Cardiac muscle cell (in vitro differentiated cells and primary cell): ENCODE measurements around the gene PTH2. TPM values are rescaled to one million over a fixed set of nuclear protein-coding genes. Genes with fewer than 3 reads are reported as not detected.

ENCODE experiments used
- DNase-seq, 2 donors: peaks; one replicate each; pipeline versions ENCODE4 v3.0.0 to v3.0.0-alpha.2; 2010 to 2017; ENCODE audit warnings: low read depth in 1 of 2, low spot score in 1 of 2
- H3K27ac ChIP-seq: fragments of 200-600 bp; sonication (generic); 2 replicates; pipeline ENCODE4 v1.5.1; 2016
- H3K27me3 ChIP-seq: fragments of 200-600 bp; sonication (generic); 2 replicates; pipeline ENCODE4 v1.6.0; 2016; ENCODE audit warnings: control low read depth
- H3K36me3 ChIP-seq: fragments of 200-600 bp; sonication (generic); 2 replicates; pipeline ENCODE4 v1.5.1; 2016; ENCODE audit warnings: control low read depth
- H3K4me1 ChIP-seq: fragments of 200-600 bp; sonication (generic); 2 replicates; pipeline ENCODE4 v1.8.1; 2017; ENCODE audit warnings: low read depth, mild to moderate bottlenecking, mixed run types
- H3K4me3 ChIP-seq: fragments of 200-600 bp; sonication (generic); 2 replicates; pipeline ENCODE4 v1.5.1; 2016; ENCODE audit warnings: mild to moderate bottlenecking
- H3K9me3 ChIP-seq: fragments of 200-600 bp; sonication (generic); 2 replicates; pipeline ENCODE4 v1.5.1; 2017; ENCODE audit warnings: low read depth, mild to moderate bottlenecking, control low read depth
- CTCF ChIP-seq: IDR thresholded peaks from 2 replicates; pipeline ENCODE4 v1.5.1; 2012; ENCODE audit warnings: low read depth, mild to moderate bottlenecking, low read length
- polyA plus RNA-seq: library from polyadenylated mRNA; unstranded; fragments of >200 nt; fragmentation: Nextera tagmentation; extraction: Ambion mirVana; gene quantifications from 2 replicates; pipeline ENCODE4 v1.2.1, GENCODE V29; 2016
- total RNA-seq: library from RNA; depleted of rRNA; stranded (reverse); fragments of >200 nt; gene quantifications from 2 replicates; pipeline ENCODE4 v1.2.3, GENCODE V29; 2016

The PTH2 gene
- total and polyA plus RNA-seq, 2 experiments from 2014 or later, result 6.2 to 10.0 TPM

- no peak for TF ChIP-seq CTCF
- Histone ChIP-seq H3K4me1 (peaks cover 15% of the 10 kb centered on the region), H3K27ac (peak overlapping the region; percentile 90), H3K4me3 (no peak overlapping the region), H3K27me3 (no peaks in the 10 kb centered on the region), H3K9me3 (no peaks in the 10 kb centered on the region), H3K36me3 (no peaks in the 10 kb centered on the region)
- DNase-seq, result peak in 1 of 2 donors; percentile 84
These were observed 19.6 kb downstream of the PTH2 start for GRCh38 chr19:49403404-49404187.

GRCh38 chr19:49400029-49400428 is 23.2 kb downstream of the PTH2 start:
- Histone ChIP-seq H3K4me1 (peaks cover 15% of the 10 kb centered on the region), H3K36me3 (no peaks in the 10 kb centered on the region), H3K4me3 (no peak overlapping the region), H3K27me3 (no peaks in the 10 kb centered on the region), H3K27ac (no peak overlapping the region), H3K9me3 (no peaks in the 10 kb centered on the region)
- TF ChIP-seq CTCF, result no peak
- DNase-seq, result peak in 1 of 2 donors; percentile 36

- H3K27ac ChIP-seq, result no peak overlapping the region
- H3K4me1 ChIP-seq, result peaks cover 12% of the 10 kb centered on the region
- no peak for TF ChIP-seq CTCF
- H3K4me3 ChIP-seq, result no peak overlapping the region
- H3K9me3 ChIP-seq, result no peaks in the 10 kb centered on the region
- H3K36me3 ChIP-seq, result no peaks in the 10 kb centered on the region
- no peaks in the 10 kb centered on the region for H3K27me3 ChIP-seq
- DNase-seq, result no peak
These were observed 24.3 kb downstream of the PTH2 start for GRCh38 chr19:49398931-49399330.

- peaks cover 7% of the 10 kb centered on the region for H3K4me1 ChIP-seq
- no peak for DNase-seq
- no peaks in the 10 kb centered on the region for H3K36me3 ChIP-seq
- no peak overlapping the region for H3K4me3 ChIP-seq
- H3K27me3 ChIP-seq, result no peaks in the 10 kb centered on the region
- H3K9me3 ChIP-seq, result no peaks in the 10 kb centered on the region
- no peak overlapping the region for H3K27ac ChIP-seq
- TF ChIP-seq CTCF, result no peak
These were observed 25.1 kb downstream of the PTH2 start for GRCh38 chr19:49398001-49398615.

- Histone ChIP-seq H3K27ac (no peak overlapping the region), H3K4me1 (no peaks in the 10 kb centered on the region), H3K9me3 (no peaks in the 10 kb centered on the region), H3K27me3 (no peaks in the 10 kb centered on the region), H3K4me3 (no peak overlapping the region), H3K36me3 (no peaks in the 10 kb centered on the region)
- no peak for DNase-seq
- TF ChIP-seq CTCF, result no peak
These were observed 26.3 kb downstream of the PTH2 start for GRCh38 chr19:49396738-49397505.
